Stimulated activated naive B cell treated with anti-CD40 and anti-IgM and Interleukin-4, amounts not matched to agents 10 μg/mL and 1 μg/mL and 100 μg/mL, for 72 hours (primary cell): Measurements from ENCODE around the gene SYT8.

Experiments
- ATAC-seq, 2 donors: fragments of 150-1000 bp; cut with Tn5 transposase; replicated peaks; 2 replicates each; pipeline ENCODE4 v1.10.0; 2021; ENCODE audit warnings: moderate library complexity in 1 of 2
- DNase-seq: peaks from one replicate; pipeline ENCODE4 v3.0.0; 2021
- H3K27ac Mint-ChIP-seq: one replicate; pipeline ENCODE4 v1.8.0; 2022; ENCODE audit warnings: mild to moderate bottlenecking, mixed read lengths
- H3K27me3 Mint-ChIP-seq, 2 donors: one replicate each; pipeline ENCODE4 v1.8.0; 2022; ENCODE audit warnings: mixed read lengths in 2 of 2
- H3K36me3 Mint-ChIP-seq, 2 donors: one replicate each; pipeline ENCODE4 v1.8.0; 2022; ENCODE audit warnings: mixed read lengths in 2 of 2, mild to moderate bottlenecking in 1 of 2
- H3K4me1 Mint-ChIP-seq, 2 donors: one replicate each; pipeline ENCODE4 v1.8.0; 2022; ENCODE audit warnings: mixed read lengths in 2 of 2, mild to moderate bottlenecking in 1 of 2
- H3K4me3 Mint-ChIP-seq, 2 donors: one replicate each; pipeline ENCODE4 v1.8.0; 2022; ENCODE audit warnings: mild to moderate bottlenecking in 2 of 2, mixed read lengths in 2 of 2, moderate library complexity in 1 of 2
- H3K9me3 Mint-ChIP-seq, 2 donors: one replicate each; pipeline ENCODE4 v1.8.0; 2022; ENCODE audit warnings: mixed read lengths in 2 of 2, mild to moderate bottlenecking in 1 of 2

Gene SYT8

GRCh38 chr11:1860108-1860507, 25.3 kb downstream of the SYT8 start:
- H3K4me3 Mint-ChIP-seq: no peak overlapping the region
- peaks cover 27 to 33% of the 10 kb centered on the region in 2 donors for H3K4me1 Mint-ChIP-seq
- H3K9me3 Mint-ChIP-seq: no peaks in the 10 kb centered on the region
- no peaks in the 10 kb centered on the region for H3K27me3 Mint-ChIP-seq
- H3K36me3 Mint-ChIP-seq: peaks cover 12 to 15% of the 10 kb centered on the region in 2 donors
- H3K27ac Mint-ChIP-seq: no peak overlapping the region
- no peak for DNase-seq
- no peak for ATAC-seq

GRCh38 chr11:1861435-1862411, 26.9 kb downstream of the SYT8 start:
- peaks cover 29 to 33% of the 10 kb centered on the region in 2 donors for H3K4me1 Mint-ChIP-seq
- peaks cover 20 to 28% of the 10 kb centered on the region in 2 donors for H3K36me3 Mint-ChIP-seq
- no peak overlapping the region for H3K4me3 Mint-ChIP-seq
- H3K27ac Mint-ChIP-seq: no peak overlapping the region
- ATAC-seq: no peak
- no peaks in the 10 kb centered on the region for H3K27me3 Mint-ChIP-seq
- DNase-seq: no peak
- H3K9me3 Mint-ChIP-seq: no peaks in the 10 kb centered on the region

DNA sequence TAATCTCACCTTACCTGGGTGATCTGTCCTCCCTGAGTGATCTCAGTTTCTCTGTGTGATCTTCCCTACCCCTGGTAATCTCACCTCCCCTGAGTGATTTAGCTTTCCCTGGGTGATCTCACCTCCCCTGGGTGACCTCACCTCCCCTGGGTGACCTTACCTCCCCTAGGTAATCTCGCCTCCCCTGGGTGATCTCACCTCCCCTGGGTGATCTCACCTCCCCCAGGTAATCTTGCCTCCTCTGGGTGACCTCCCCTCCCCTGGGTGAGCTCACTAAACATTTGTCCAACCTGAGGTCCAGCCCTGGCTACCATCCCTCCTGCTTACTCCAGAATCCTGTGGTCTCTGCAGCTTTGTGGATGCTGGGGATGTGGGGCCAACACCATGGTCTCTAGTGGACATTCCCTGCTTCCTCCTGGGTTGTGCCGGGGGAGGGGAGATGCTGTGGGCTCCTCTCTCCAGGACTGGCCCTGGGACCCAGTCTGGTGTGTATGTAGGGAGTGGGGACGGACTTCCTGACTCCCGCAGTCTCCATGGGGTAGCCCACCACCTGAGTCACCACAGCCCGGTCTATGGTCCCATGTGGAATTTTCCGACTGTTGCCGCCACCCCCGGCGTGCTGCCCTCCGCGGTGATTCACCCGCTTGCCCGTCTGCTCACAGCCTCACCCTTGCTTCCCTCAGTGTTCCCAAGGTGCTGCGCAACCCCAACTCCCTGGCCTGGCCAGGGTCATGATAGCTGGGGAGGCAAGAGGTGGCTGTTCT, 28.0 kb downstream of the SYT8 start:
- Mint-ChIP-seq H3K27ac (peak overlapping the region; percentile 17), H3K4me3 (no peak overlapping the region), H3K27me3 (no peaks in the 10 kb centered on the region), H3K9me3 (no peaks in the 10 kb centered on the region), H3K36me3 (peaks cover 21 to 29% of the 10 kb centered on the region in 2 donors), H3K4me1 (peaks cover 33 to 42% of the 10 kb centered on the region in 2 donors)
- ATAC-seq: no peak
- no peak for DNase-seq

DNA sequence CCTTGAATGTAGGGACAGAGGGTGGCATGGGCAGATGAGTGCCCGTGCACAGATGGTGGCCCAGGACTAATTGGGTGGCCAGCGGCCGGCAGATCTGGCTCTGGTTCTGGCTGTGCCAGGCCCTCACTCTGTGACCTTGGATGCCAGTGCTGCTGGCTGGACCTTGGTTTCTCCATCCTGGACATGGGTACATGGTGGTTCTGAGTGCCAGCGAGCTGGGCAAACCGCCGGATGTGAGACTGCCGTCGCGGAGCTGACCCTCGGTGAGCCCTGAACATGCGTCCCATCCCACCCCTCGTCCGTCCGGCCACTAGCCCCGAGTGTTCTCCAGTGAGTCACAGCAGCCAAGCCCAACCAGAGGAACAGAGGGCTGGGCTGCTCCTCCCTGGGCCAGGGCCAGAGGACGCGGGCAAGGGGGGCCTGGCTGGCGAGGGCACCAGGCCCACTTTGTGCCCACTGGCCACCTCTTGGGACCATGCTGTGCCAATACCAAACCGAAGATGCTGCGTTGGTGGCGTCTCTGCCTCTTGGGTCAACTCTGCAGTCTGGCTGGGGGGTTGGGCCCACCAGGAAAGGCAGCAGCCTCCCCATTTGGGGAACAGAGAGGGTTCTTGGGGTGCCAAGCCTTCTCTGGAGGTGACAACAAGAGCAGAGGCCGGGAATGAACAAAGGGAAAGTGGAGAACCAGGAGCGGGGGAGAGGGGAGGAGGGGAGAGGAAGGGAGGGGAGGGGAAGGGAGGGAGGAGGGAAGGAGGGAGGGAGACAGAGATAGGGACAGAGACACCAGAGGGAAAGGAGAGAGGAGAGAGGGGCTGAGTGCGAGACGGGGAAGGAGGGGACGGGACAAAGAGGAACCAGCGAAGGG, 28.8 kb downstream of the SYT8 start:
- no peaks in the 10 kb centered on the region for H3K9me3 Mint-ChIP-seq
- no peak overlapping the region for H3K4me3 Mint-ChIP-seq
- no peaks in the 10 kb centered on the region for H3K27me3 Mint-ChIP-seq
- no peak for DNase-seq
- ATAC-seq: no peak
- H3K27ac Mint-ChIP-seq: no peak overlapping the region
- peaks cover 18 to 29% of the 10 kb centered on the region in 2 donors for H3K36me3 Mint-ChIP-seq
- H3K4me1 Mint-ChIP-seq: peaks cover 34 to 42% of the 10 kb centered on the region in 2 donors

DNA sequence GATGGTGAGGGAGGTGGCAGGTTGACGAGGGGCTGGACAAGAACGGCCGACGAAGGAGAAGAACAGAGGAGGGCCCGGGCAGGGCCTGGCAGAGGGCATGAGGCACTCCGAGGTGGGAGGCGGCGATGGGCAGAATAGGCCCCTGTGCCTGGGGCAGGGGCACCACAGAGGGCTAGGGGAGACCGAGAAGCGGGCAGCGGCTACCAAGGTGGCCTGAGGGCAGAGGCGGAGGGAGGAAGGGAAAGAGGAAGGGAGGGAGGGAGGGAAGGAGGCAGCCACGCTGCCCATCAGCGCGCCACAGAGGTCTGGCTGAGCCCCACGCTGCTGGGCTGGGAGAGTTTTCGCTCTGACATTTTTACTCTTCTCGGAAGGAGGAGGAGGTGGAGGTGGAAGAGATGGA, 29.4 kb downstream of the SYT8 start:
- H3K9me3 Mint-ChIP-seq: no peaks in the 10 kb centered on the region
- no peak overlapping the region for H3K4me3 Mint-ChIP-seq
- no peak overlapping the region for H3K27ac Mint-ChIP-seq
- DNase-seq (no peak), ATAC-seq (no peak)
- peaks cover 36 to 46% of the 10 kb centered on the region in 2 donors for H3K4me1 Mint-ChIP-seq
- H3K27me3 Mint-ChIP-seq: no peaks in the 10 kb centered on the region
- H3K36me3 Mint-ChIP-seq: peaks cover 20 to 30% of the 10 kb centered on the region in 2 donors

DNA sequence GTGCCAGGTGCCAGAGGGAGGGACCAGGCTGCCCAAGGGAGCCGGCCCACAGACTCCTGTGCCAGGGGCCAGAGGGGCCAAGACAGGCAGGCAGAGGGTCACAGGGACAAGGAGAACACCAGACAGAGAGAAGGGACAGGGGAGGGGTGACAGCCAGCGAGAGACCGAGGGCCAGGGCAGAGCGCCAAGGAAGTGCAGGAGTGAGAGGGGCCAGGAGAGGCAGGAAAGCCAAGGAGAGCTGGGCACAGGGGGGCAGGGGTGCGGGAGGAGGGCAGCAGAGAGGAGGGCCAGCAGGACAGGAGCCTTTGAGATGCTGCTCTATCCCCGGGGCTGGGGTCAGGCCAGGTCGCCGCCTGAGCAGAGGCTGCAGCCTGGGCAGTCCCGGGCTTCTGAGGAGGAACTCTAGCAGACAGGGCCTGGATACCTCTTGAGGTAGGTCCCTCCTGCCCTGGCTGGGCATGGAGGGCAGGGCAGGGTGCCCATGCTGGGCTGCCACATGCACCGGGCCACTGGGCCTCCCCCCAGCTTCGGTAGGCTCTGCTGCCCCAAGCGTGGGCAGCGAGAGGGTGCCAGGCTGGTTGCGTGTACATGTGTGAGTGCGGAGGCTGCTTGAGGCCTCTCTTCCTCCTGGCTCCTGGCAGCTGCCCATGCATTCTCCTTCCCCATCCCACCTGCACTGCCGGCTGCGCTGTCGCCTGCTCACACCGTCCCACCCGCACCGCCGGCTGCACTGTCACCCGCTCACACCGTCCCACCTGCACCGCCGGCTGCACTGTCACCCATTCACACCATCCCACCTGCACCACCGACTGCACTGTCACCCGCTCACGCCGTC, 30.3 kb downstream of the SYT8 start:
- Mint-ChIP-seq H3K27me3 (no peaks in the 10 kb centered on the region), H3K27ac (no peak overlapping the region), H3K9me3 (no peaks in the 10 kb centered on the region), H3K36me3 (peaks cover 26 to 33% of the 10 kb centered on the region in 2 donors), H3K4me1 (peaks cover 41 to 54% of the 10 kb centered on the region in 2 donors), H3K4me3 (no peak overlapping the region)
- DNase-seq (no peak), ATAC-seq (no peak)

GRCh38 chr11:1866226-1866625, 31.4 kb downstream of the SYT8 start:
- Mint-ChIP-seq H3K4me3 (no peak overlapping the region), H3K36me3 (peaks cover 38 to 40% of the 10 kb centered on the region in 2 donors), H3K9me3 (no peaks in the 10 kb centered on the region), H3K27me3 (no peaks in the 10 kb centered on the region), H3K27ac (no peak overlapping the region), H3K4me1 (peaks cover 52 to 66% of the 10 kb centered on the region in 2 donors)
- ATAC-seq: no peak
- DNase-seq: no peak

GRCh38 chr11:1866776-1867175, 32.0 kb downstream of the SYT8 start:
- Mint-ChIP-seq H3K4me3 (no peak overlapping the region), H3K4me1 (peaks cover 55 to 71% of the 10 kb centered on the region in 2 donors), H3K27me3 (no peaks in the 10 kb centered on the region), H3K9me3 (no peaks in the 10 kb centered on the region), H3K27ac (no peak overlapping the region), H3K36me3 (peaks cover 40 to 42% of the 10 kb centered on the region in 2 donors)
- ATAC-seq (no peak), DNase-seq (no peak)

- ATAC-seq: no peak
- Mint-ChIP-seq H3K36me3 (peaks cover 41 to 46% of the 10 kb centered on the region in 2 donors), H3K4me3 (no peak overlapping the region), H3K27me3 (no peaks in the 10 kb centered on the region), H3K9me3 (no peaks in the 10 kb centered on the region), H3K27ac (no peak overlapping the region), H3K4me1 (peaks cover 61 to 77% of the 10 kb centered on the region in 2 donors)
- no peak for DNase-seq
Observed at GRCh38 chr11:1867381-1867780, 32.6 kb downstream of the SYT8 start.

DNA sequence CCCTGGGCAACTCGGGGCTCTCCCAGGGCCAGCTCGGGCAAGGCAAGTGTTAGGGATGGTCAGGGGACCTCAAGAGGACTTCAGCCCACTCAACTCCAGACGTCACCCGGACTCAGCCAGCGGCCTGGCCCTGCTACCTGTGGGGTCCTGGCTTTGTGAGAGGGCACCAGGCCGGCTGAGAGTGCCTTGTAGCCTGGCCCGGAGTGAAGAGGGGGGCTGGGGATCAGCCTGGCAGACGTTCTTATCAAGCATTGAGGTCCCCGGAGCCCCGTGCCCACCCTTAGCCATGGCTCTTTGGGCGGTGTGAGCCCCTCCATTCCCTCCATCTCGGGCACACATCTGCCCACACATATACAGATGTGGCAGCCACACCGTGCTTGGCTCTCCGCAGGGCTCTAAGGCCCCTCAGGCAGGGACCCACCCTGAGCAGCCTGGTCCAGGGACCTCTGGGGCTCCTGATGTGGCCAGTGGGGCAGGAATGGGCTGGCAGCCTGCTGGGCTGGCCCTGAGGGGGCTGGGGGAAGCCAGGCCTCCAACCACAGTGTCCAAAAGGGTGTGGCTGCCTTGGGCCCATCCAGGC, 33.4 kb downstream of the SYT8 start:
- Mint-ChIP-seq H3K27ac (peak overlapping the region; percentile 84), H3K36me3 (peaks cover 34 to 51% of the 10 kb centered on the region in 2 donors), H3K9me3 (no peaks in the 10 kb centered on the region), H3K27me3 (no peaks in the 10 kb centered on the region), H3K4me1 (peaks cover 66 to 85% of the 10 kb centered on the region in 2 donors), H3K4me3 (no peak overlapping the region)
- DNase-seq (no peak), ATAC-seq (no peak)

- H3K9me3 Mint-ChIP-seq: no peaks in the 10 kb centered on the region
- peaks cover 66 to 90% of the 10 kb centered on the region in 2 donors for H3K4me1 Mint-ChIP-seq
- H3K36me3 Mint-ChIP-seq: peaks cover 33 to 54% of the 10 kb centered on the region in 2 donors
- ATAC-seq (peak; percentile 59 to 65), DNase-seq (no peak)
- no peaks in the 10 kb centered on the region for H3K27me3 Mint-ChIP-seq
- no peak overlapping the region for H3K4me3 Mint-ChIP-seq
- peak overlapping the region; percentile 33 for H3K27ac Mint-ChIP-seq
Observed at GRCh38 chr11:1868636-1869291, 34.0 kb downstream of the SYT8 start.

- H3K27me3 Mint-ChIP-seq: no peaks in the 10 kb centered on the region
- DNase-seq (no peak), ATAC-seq (no peak)
- H3K27ac Mint-ChIP-seq: peak overlapping the region; percentile 59
- H3K4me3 Mint-ChIP-seq: no peak overlapping the region
- peaks cover 64 to 89% of the 10 kb centered on the region in 2 donors for H3K4me1 Mint-ChIP-seq
- H3K9me3 Mint-ChIP-seq: no peaks in the 10 kb centered on the region
- H3K36me3 Mint-ChIP-seq: peaks cover 31 to 54% of the 10 kb centered on the region in 2 donors
Observed at GRCh38 chr11:1869427-1870325, 34.9 kb downstream of the SYT8 start.
